Measurements from ENCODE around the gene SNTG2.
"Not testable (repeated sequence)": the region's sequence is repeated elsewhere in the genome, so short reads cannot be mapped to it uniquely, and the experiment has no call there.

GRCh38 chr2:1106344-1106743, 155.7 kb downstream of the SNTG2 start:
- not testable (repeated sequence) for TF ChIP-seq REST (IDR thresholded peaks at IDR 0.05; ENCODE audit: borderline replicate concordance in 1 of 2, low read depth in 1 of 2, low read length in 2 of 2); MEIS1 (CRISPR knock-in tag; IDR thresholded peaks at IDR 0.05; ENCODE audit: borderline replicate concordance); CBX5 (CRISPR knock-in tag; IDR thresholded peaks at IDR 0.05; ENCODE audit: borderline replicate concordance); CTCF (CRISPR knock-in tag; IDR thresholded peaks at IDR 0.05); ZNF382 (CRISPR knock-in tag; IDR thresholded peaks at IDR 0.05; ENCODE audit: borderline replicate concordance); ZNF556 (CRISPR knock-in tag; IDR thresholded peaks at IDR 0.05; ENCODE audit: borderline replicate concordance); ZBTB2 (CRISPR knock-in tag; IDR thresholded peaks at IDR 0.05; ENCODE audit: low read depth); ZNF713 (CRISPR knock-in tag; IDR thresholded peaks at IDR 0.05); ARNT2 (CRISPR knock-in tag; IDR thresholded peaks at IDR 0.05; ENCODE audit: low read depth); ATF5 (CRISPR knock-in tag; IDR thresholded peaks at IDR 0.05; ENCODE audit: low read depth); ZBTB1 (CRISPR knock-in tag; IDR thresholded peaks at IDR 0.05; ENCODE audit: borderline replicate concordance); EP300 (IDR thresholded peaks at IDR 0.05; ENCODE audit: low read depth in 2 of 2, low read length in 2 of 2); EP300 (CRISPR knock-in tag; IDR thresholded peaks at IDR 0.05; ENCODE audit: borderline replicate concordance); MTF1 (CRISPR knock-in tag; IDR thresholded peaks at IDR 0.05)
